Measurements from ENCODE around the gene AK2. TPM values are rescaled to one million over a fixed set of nuclear protein-coding genes. Genes with fewer than 3 reads are reported as not detected.

AK2 gene
- total RNA-seq, 2 donors from 2014 or later: 114 to 118 TPM

DNA sequence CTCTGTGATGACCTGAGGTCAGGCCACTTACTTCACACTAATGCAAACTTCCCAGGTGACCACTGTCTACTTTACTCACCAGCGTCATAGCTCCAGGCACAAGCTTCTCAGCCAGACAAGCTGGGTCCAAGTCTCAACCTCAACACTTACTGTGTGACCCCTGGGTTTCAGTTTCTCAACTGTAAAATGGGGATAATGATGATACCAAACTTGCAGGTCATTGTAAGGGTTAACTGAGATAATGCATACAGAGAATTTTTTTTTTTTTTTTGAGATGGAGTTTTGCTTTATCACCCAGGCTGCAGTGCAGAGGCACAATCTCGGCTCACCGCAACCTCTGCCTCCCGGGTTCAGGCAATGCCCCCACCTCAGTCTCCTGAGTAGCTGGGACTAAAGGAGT is 34.7 kb downstream of the AK2 start:
- no peaks in the 10 kb centered on the region for H3K9me3 Mint-ChIP-seq
- 91 to 95% methylated on average over 4 of the region's 4 CpGs for WGBS, 2 experiments (ENCODE audit: insufficient coverage in 1 of 2, insufficient read length in 1 of 2)
- H3K4me1 Mint-ChIP-seq: peaks cover 37% of the 10 kb centered on the region

DNA sequence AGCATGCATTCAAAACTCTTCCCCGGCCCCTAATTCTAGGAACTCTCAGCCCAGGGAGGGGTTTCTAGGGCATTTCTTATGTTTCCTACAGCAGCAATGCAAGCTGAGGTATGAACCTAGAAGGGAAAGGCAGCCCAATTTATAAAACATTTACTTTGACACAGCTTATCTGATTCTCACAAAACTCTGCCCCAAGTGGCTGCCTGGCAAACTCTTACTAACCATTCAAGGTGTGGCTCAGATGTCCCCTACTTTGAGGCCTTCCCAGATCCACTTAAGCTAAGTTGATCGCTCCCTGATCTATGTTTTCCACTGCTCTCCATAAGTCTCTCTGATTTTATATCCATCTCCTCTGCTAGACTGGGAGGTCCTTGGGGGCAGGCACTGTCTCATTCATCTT is 35.4 kb downstream of the AK2 start:
- DNase-seq: peak; percentile 59
- peaks cover 32% of the 10 kb centered on the region for H3K4me1 Mint-ChIP-seq
- H3K36me3 ChIP-seq (ENCODE audit: control insufficient read depth, insufficient read depth, low read length): peaks cover 3% of the 10 kb centered on the region
- no peak overlapping the region for H3K4me3 Mint-ChIP-seq
- WGBS, 2 experiments (ENCODE audit: insufficient coverage in 1 of 2, insufficient read length in 1 of 2): 97 to 100% methylated on average over 2 of the region's 2 CpGs
- no peak overlapping the region for H3K9ac ChIP-seq (ENCODE audit: extremely low read depth, low read length, poor library complexity, severe bottlenecking)
- no peaks in the 10 kb centered on the region for H3K9me3 ChIP-seq (ENCODE audit: control insufficient read depth, low read length)
- no peak overlapping the region for H3K27ac Mint-ChIP-seq
- H3K27me3 Mint-ChIP-seq (ENCODE audit: insufficient read depth): no peaks in the 10 kb centered on the region
- no peaks in the 10 kb centered on the region for H3K36me3 Mint-ChIP-seq (ENCODE audit: low read depth)
- no peak overlapping the region for H3K27ac ChIP-seq (ENCODE audit: low read depth, low read length)
- H3K27me3 ChIP-seq (ENCODE audit: control insufficient read depth, insufficient read depth, low read length, poor library complexity, severe bottlenecking): no peaks in the 10 kb centered on the region
- peaks cover 15% of the 10 kb centered on the region for H3K4me1 ChIP-seq (ENCODE audit: control insufficient read depth, insufficient read depth, low read length)
- no peaks in the 10 kb centered on the region for H3K9me3 Mint-ChIP-seq
- H3K4me3 ChIP-seq (ENCODE audit: low read length): no peak overlapping the region
- TF ChIP-seq, protein P1, sequence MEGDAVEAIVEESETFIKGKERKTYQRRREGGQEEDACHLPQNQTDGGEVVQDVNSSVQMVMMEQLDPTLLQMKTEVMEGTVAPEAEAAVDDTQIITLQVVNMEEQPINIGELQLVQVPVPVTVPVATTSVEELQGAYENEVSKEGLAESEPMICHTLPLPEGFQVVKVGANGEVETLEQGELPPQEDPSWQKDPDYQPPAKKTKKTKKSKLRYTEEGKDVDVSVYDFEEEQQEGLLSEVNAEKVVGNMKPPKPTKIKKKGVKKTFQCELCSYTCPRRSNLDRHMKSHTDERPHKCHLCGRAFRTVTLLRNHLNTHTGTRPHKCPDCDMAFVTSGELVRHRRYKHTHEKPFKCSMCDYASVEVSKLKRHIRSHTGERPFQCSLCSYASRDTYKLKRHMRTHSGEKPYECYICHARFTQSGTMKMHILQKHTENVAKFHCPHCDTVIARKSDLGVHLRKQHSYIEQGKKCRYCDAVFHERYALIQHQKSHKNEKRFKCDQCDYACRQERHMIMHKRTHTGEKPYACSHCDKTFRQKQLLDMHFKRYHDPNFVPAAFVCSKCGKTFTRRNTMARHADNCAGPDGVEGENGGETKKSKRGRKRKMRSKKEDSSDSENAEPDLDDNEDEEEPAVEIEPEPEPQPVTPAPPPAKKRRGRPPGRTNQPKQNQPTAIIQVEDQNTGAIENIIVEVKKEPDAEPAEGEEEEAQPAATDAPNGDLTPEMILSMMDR (conservative IDR thresholded peaks at IDR 0.05): peak; percentile 66

More for the DNA sequence above, 34.7 kb downstream of the AK2 start:
- Mint-ChIP-seq H3K36me3 (ENCODE audit: low read depth) (no peaks in the 10 kb centered on the region), H3K27ac (no peak overlapping the region), H3K4me3 (no peak overlapping the region), H3K27me3 (ENCODE audit: insufficient read depth) (no peaks in the 10 kb centered on the region)
- Histone ChIP-seq H3K4me3 (ENCODE audit: low read length) (no peak overlapping the region), H3K9ac (ENCODE audit: extremely low read depth, low read length, poor library complexity, severe bottlenecking) (no peak overlapping the region), H3K4me1 (ENCODE audit: control insufficient read depth, insufficient read depth, low read length) (peaks cover 17% of the 10 kb centered on the region), H3K9me3 (ENCODE audit: control insufficient read depth, low read length) (no peaks in the 10 kb centered on the region), H3K36me3 (ENCODE audit: control insufficient read depth, insufficient read depth, low read length) (peaks cover 4% of the 10 kb centered on the region), H3K27ac (ENCODE audit: low read depth, low read length) (no peak overlapping the region), H3K27me3 (ENCODE audit: control insufficient read depth, insufficient read depth, low read length, poor library complexity, severe bottlenecking) (no peaks in the 10 kb centered on the region)
- no peak for DNase-seq
- TF ChIP-seq, protein P1 (conservative IDR thresholded peaks at IDR 0.05): no peak

DNA sequence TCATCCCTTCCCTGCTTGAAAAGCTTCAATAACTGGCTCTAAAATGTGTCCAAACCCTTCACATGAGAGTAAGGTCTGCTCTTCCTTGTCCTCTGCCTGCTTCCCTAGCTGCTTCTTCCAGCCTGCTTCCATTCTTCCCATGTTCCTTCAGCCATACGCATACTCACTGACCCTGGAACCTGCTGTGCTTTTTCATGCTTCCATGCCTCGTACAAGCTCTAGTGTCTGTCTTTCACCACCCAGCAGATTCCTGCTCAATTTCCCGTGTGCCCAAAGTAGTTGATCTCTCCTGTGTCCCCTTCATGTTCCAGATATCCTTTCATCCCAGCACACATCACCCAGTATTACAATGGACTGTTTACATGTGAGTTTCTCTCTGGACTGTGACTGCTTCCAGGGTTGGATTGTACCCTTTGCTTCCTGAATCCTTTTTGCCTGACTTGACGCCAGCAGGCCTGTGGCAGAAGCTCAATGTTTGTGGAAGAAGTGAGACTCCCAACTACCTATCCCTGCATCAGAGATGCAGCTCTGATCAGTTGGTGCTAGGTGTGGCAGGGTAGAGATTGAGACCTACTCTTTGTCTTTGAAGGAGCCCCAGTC is 36.2 kb downstream of the AK2 start:
- H3K9me3 ChIP-seq (ENCODE audit: control insufficient read depth, low read length): no peaks in the 10 kb centered on the region
- H3K9me3 Mint-ChIP-seq: no peaks in the 10 kb centered on the region
- WGBS, 2 experiments (ENCODE audit: insufficient coverage in 1 of 2, insufficient read length in 1 of 2): 86 to 88% methylated on average over 2 to 4 of the region's 4 CpGs
- TF ChIP-seq, protein P1 (conservative IDR thresholded peaks at IDR 0.05): no peak
- H3K4me1 Mint-ChIP-seq: peaks cover 26% of the 10 kb centered on the region
- no peaks in the 10 kb centered on the region for H3K27me3 Mint-ChIP-seq (ENCODE audit: insufficient read depth)
- no peak overlapping the region for H3K4me3 ChIP-seq (ENCODE audit: low read length)
- peak overlapping the region; percentile 0 for H3K27ac Mint-ChIP-seq
- no peak overlapping the region for H3K4me3 Mint-ChIP-seq
- H3K36me3 Mint-ChIP-seq (ENCODE audit: low read depth): no peaks in the 10 kb centered on the region
- peaks cover 3% of the 10 kb centered on the region for H3K36me3 ChIP-seq (ENCODE audit: control insufficient read depth, insufficient read depth, low read length)
- H3K4me1 ChIP-seq (ENCODE audit: control insufficient read depth, insufficient read depth, low read length): peaks cover 14% of the 10 kb centered on the region
- H3K27ac ChIP-seq (ENCODE audit: low read depth, low read length): no peak overlapping the region
- DNase-seq: no peak
- H3K27me3 ChIP-seq (ENCODE audit: control insufficient read depth, insufficient read depth, low read length, poor library complexity, severe bottlenecking): no peaks in the 10 kb centered on the region
- no peak overlapping the region for H3K9ac ChIP-seq (ENCODE audit: extremely low read depth, low read length, poor library complexity, severe bottlenecking)
